Hematopoietic multipotent progenitor cell treated with erythropoietin and hydrocortisone succinate and interleukin-3 and kit ligand, for 6 days (in vitro differentiated cells): ENCODE measurements around the gene SBF2.
A peak's percentile ranks its signal among the peaks of the same experiment; 100 is the strongest.
"Not testable (repeated sequence)": the region's sequence is repeated elsewhere in the genome, so short reads cannot be mapped to it uniquely, and the experiment has no call there.

ENCODE experiments used
- DNase-seq: peaks from one replicate; pipeline ENCODE4 v3.0.0-alpha.2; 2015

Gene SBF2

GRCh38 chr11:9760193-9760575 lies 533.8 kb downstream of the SBF2 start:
- DNase-seq = no peak

- peak; percentile 70 for DNase-seq
Observed at GRCh38 chr11:9759519-9760192, 534.4 kb downstream of the SBF2 start.

GRCh38 chr11:9758637-9759518 lies 535.1 kb downstream of the SBF2 start:
- peak; percentile 71 for DNase-seq

- peak; percentile 92 for DNase-seq
Observed at GRCh38 chr11:9757809-9758636, 536.0 kb downstream of the SBF2 start.

GRCh38 chr11:9756878-9757277 lies 537.1 kb downstream of the SBF2 start:
- no peak for DNase-seq

- no peak for DNase-seq
Observed at GRCh38 chr11:9756461-9756860, 537.6 kb downstream of the SBF2 start.

GRCh38 chr11:9755561-9756185 lies 538.3 kb downstream of the SBF2 start:
- no peak for DNase-seq

GRCh38 chr11:9754010-9754471 lies 540.0 kb downstream of the SBF2 start:
- no peak for DNase-seq

- DNase-seq = peak; percentile 35
Observed at GRCh38 chr11:9753021-9753420, 541.0 kb downstream of the SBF2 start.

- DNase-seq = peak; percentile 37
Observed at GRCh38 chr11:9752091-9752490, 541.9 kb downstream of the SBF2 start.

- no peak for DNase-seq
Observed at GRCh38 chr11:9750551-9750950, 543.5 kb downstream of the SBF2 start.

GRCh38 chr11:9748361-9748970 lies 545.6 kb downstream of the SBF2 start:
- peak; percentile 92 for DNase-seq

GRCh38 chr11:9747828-9748227 lies 546.2 kb downstream of the SBF2 start:
- no peak for DNase-seq

GRCh38 chr11:9747229-9747628 lies 546.8 kb downstream of the SBF2 start:
- no peak for DNase-seq

- DNase-seq = no peak
Observed at GRCh38 chr11:9745411-9746211, 548.4 kb downstream of the SBF2 start.

- not testable (repeated sequence) for DNase-seq
Observed at GRCh38 chr11:9743512-9743911, 550.5 kb downstream of the SBF2 start.

GRCh38 chr11:9741260-9741659 lies 552.8 kb downstream of the SBF2 start:
- DNase-seq = no peak

- no peak for DNase-seq
Observed at GRCh38 chr11:9740202-9740883, 553.7 kb downstream of the SBF2 start.

GRCh38 chr11:9739123-9739900 lies 554.7 kb downstream of the SBF2 start:
- no peak for DNase-seq

GRCh38 chr11:9738707-9739106 lies 555.3 kb downstream of the SBF2 start:
- no peak for DNase-seq
